ENCODE data around the gene MAPK8IP1.
A peak's percentile ranks its signal among the peaks of the same experiment; 100 is the strongest.
"Not testable (repeated sequence)": the region's sequence is repeated elsewhere in the genome, so short reads cannot be mapped to it uniquely, and the experiment has no call there.

Gene MAPK8IP1

DNA sequence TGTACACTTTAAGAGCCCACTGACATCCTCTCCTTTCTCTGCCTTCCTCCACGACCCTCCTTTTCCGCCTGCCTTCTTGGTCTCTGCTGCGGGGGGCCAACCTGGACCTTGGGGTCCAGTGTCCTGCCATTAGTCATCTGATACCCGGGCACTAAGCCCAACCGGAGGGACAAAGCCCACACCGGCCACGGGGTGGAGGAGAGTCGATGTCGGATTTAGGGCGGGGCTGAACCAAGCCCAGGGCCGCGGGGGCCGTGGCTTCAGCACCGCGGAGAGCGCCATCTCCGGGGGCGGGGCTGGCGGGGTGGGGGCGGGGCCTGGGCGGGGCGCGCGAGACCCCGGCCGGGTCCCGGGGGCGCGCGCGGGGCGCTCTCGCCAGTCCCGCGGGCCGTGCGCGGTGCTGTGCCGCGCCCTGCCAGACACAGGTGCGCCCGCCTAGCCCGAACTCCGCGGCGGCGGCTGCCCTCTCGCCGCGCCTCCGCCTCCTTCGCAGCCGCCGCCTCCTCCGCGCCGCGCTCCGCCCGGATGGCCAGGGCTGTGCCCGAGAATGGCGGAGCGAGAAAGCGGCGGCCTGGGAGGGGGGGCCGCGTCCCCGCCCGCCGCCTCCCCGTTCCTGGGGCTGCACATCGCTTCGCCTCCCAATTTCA lies at the start of gene MAPK8IP1:
MAPK8IP1 (plus strand) TSS at position 378 of the 647 bp plus-strand sequence; CDS start at position 548, 170 bp downstream.
- DNase-seq = peak; percentile 68

DNA sequence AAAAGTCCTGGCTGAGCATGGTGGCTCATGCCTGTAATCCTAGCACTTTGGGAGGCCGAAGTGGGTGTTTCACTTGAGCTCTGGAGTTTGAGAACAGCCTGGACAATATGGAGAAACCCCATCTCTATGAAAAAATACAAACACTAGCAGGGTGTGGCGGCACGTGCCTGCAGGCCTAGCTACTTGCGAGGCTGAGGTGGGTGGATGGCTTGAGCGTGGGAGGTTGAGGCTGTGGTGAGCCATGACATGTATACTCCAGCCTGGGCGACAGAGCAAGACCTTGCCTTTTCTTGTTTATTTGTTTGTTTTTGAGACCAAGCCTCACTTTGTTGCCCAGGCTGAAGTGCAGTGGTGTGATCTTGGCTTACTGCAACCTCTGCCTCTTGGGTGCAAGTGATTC lies 46.2 kb upstream of the MAPK8IP1 start:
- DNase-seq = no peak

DNA sequence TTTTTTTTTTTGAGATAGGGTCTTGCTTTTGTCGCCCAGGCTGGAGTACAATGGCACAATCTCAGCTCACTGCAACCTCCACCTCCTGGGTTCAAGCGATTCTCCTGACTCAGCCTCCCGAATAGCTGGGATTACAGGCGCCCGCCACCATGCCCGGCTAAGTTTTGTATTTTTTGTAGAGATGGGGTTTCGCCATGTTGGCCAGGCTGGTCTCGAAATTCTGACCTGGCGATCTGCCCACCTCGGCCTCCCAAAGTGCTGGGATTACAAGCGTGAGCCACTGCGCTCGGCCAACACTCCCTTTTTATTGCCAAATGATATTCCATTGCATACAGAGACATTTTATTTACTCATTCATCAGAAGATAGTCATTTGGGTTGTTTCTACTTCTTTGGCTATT lies 45.2 kb upstream of the MAPK8IP1 start:
- DNase-seq = not testable (repeated sequence)

DNA sequence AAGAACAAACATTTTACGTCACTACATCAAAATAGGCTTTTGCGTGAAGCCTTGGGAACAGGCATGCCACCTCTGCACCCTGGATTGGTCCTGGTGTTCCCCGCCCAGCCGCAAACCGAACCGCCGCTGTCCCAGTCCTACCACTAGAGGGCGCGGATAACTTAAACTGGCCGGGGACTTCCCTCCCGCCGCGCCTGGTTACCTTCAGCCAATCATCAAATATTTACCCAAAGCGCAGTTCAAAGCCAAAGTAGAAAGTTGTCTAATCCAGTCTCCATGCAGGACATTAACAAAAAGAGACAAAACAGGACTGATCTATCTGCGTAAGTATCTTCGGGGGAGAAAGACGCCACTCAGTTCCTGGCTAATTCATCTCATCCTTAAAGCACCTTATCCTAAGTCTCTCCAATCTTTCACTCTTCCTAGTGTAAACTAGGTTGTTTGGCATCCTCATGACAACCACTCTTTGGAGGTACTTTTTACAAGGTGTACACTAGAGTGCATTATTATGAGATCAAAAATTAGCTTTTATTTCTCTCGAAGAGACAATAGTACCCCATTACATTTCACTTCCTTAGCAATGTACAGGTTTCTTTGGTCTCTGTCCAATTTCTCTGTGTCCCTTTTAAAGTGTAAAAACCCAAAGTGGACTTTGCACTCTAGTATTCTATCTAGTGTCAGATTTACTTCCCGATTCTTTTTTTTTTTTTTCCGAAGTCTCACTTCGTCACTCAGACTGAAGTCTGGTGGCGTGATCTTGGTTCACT lies 42.1 kb upstream of the MAPK8IP1 start:
- peak; percentile 91 for DNase-seq

DNA sequence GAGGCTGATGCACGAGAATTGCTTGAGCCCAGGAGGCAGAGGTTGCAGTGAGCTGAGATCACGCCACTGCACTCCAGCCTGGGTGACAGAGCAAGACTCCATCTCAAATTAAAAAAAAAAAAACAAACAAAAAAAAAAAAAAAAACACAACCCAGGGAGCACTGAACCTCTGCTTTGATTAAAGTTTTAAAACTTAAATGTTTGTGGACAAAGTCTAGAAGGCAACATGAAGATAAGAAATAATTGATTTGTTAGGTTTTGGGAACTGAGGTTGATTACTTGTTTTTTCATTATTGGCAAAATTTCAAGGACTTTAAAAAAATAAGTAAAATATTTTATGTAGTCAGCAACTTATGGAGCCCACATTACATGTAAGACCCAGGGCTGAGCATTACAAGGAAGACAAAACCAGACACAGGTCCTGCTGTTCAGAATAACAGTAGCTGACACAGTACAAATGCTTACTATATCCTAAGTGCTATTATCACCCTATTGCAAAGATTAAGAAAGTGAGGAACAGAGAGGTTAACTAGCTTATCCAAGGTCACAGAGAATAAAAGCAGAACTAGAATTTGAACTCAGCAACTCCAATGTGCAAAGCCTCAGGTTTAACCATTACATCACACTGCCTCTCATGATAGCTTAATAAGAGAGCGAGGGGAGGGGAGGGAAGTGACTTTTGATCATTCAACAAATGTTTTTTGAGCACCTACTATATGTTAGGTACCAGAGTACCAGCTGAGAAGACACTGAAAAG lies 40.5 kb upstream of the MAPK8IP1 start:
- DNase-seq = no peak

DNA sequence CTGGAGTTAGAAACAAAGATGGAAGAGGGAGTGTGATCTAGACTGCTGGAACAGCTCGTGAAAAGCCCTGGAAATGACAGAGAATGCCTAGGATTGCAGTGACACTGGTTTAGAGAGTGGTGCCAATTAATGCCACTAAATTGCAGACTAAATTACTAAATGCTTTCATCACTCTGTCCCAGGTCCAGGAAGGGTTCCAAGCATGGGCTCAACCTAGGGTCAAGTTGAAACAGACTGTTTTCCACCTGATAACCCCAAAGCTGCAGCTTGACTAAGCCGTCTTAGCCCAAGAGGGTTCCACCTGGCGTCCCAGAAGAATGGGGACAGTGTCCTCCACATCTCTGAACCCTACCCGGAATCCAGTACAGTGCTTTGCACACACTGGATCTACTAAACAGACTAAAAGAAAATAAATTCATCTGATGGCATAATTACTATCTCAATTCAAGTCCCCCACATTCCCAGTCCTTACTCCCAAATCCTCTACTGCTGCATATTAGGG lies 39.2 kb upstream of the MAPK8IP1 start:
- DNase-seq = no peak

DNA sequence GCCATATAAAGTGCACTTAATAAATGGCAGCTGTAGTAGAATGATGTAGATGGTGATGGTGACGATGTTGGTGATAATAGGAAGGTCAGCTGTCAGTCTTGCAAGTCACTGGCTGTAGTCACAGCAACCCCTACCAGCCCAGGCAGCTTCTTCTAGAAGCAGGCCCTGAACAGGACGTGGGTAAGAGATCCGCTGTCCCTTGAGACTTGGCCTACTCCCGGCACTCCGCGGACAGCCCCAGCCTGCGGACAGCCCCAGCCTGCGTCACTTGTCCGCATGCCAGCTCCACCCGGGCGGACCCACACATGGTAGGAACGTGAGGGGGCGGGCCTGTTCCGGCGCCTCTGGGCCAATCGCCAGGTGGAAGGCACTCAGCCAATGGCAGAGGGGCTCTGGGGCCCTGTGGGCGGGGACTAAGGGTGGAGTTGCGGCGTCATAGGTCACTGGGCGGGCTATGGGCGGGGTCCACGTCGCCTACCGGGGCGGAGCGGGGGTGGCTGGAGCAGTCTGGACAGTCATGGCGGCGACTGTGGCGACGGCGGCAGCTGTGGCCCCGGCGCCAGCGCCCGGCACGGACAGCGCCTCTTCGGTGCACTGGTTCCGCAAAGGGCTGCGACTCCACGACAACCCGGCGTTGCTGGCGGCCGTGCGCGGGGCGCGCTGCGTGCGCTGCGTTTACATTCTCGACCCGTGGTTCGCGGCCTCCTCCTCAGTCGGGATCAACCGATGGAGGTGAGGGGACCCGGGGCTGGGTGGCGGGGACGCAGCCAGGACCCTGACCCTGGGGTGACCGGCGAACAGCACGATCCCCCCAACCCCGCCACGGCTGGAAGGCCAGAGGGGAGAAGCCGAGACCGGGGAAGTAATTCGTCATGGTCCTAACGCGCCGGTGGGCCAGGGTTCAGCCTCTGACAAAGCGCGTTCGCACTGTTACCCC lies 38.2 kb upstream of the MAPK8IP1 start, which contains the start of gene CRY2:
CRY2 (plus strand) TSS at position 502 of the 937 bp plus-strand sequence; CDS start at position 518, 16 bp downstream.
- DNase-seq = peak; percentile 98

DNA sequence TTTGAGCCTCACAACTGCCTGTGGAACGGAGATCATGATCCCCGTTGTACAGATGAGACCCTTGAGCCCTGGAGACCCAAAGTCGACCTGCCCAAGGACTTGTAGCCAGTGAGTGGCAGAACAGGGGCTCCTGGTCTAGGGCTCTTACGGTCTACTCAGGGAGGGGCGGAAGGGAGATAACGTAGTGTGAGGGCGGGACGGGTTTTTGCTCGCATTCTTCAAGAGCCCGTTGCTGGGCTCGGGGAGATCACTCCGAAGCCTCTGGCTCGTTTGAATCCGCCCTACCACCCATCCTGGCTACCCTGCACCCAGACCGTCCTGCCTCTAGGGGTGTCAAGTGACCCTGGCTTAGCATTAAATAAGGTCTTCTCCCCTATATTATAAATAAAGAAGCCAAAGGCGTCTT lies 37.5 kb upstream of the MAPK8IP1 start:
- no peak for DNase-seq

DNA sequence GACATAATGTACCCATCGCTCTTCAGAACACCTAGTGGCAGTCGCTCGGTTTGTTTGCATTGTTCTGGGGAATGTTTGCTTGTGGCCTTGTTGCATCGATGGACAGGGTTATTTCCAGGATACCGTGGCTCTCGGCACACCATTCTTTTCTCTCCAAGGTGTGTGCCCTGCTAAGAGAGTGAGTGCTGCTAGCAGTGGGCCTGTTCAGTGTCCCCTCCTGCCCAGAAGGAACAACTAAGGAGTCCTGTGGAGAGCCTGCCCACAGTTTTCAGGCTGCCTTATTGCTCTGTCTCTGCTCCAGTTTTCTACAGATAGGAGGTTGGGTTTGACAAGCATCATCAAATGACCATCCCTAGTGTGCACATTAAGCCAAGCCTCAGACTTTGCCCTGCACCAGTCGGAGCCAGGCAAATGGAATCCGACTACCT lies 36.8 kb upstream of the MAPK8IP1 start:
- DNase-seq = no peak

DNA sequence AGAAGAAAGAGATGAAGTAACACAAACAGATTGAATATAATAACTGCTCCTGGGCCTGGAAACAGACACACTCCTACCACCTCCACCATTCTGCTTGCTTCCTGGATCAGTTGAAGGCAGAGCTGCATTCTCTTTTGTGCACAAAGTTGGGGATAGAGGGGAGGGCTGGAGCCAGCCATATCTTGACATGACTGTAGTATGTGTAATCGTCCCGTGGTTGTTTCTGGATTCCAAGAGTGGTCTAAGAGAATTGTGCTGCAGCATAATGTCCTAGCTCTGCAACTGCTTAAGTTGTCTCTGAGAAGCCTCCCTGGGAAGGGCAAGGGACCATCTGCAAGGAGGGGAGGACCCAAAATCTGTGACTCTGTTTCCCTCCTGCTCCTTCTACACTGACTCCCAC lies 35.0 kb upstream of the MAPK8IP1 start:
- no peak for DNase-seq

DNA sequence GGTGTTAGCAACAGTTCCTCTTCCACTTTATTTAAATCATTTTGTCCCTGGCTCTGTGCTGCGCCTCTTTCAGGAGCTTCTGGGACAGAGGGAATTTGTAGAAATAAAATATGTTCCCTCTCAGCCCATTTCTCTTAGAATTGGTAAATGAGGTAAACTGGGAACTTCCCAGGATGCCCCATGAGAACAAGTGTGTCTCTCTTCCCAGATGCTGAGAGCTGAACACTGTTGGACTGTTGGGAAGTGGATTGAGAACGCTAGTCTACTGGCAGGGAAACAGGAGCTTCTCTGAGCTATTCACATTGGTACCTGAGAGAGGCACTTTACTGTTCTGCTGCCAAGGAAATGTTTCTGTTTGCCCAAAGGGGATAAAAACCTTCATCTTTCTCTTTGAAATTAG lies 34.2 kb upstream of the MAPK8IP1 start:
- DNase-seq = no peak

DNA sequence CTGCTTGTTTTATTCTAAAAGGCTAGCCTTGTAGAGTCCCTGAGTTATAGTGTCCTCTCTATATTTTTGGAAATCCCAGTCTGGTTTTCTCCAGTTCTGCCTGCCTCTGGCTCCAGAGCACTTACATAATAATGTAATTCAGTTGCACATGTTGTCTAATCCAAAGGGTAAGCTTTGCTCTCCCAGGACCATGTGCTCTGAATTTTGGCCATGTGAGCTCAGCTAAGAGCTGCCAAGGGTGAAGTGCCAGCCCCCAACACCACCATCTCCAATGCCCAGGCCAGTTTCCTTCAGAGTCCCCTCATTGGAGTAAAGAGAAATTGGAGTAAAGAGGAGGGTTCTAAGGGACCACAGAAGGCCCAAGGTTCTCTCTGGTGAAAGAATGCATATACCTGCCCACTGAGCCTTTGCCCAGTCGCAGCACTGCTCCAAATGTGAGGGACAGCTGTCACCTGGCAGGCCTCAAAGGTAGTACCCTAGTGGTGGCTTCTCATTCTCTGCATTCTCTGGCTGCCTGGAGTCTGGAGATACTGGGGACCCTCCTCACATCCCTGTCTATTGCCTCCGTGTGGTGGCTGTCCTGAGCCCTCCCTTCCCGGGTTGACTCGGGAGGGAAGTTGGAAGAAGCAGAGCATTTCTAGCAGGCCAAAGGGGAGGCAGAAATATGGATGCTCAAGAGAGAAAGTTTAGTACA lies 33.3 kb upstream of the MAPK8IP1 start:
- no peak for DNase-seq

DNA sequence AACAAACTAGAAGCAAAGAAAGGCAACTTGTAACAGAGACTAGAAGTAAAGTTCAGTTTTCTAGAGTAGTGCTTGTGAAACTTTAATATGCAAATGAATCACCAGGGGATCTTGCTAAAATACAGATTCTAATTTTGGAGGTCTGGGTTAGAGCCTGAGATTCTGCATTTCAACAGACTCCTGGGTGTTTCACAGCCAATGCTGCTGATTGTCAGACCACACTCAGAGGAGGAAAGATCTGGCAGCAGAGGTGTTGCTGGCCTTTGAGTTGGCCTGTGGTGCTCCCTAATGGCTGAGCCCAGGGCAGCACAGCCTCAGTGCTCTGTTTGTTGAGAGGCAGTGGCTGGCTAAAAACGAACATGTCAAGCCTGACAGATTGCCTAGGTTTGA lies 32.7 kb upstream of the MAPK8IP1 start:
- DNase-seq = no peak

DNA sequence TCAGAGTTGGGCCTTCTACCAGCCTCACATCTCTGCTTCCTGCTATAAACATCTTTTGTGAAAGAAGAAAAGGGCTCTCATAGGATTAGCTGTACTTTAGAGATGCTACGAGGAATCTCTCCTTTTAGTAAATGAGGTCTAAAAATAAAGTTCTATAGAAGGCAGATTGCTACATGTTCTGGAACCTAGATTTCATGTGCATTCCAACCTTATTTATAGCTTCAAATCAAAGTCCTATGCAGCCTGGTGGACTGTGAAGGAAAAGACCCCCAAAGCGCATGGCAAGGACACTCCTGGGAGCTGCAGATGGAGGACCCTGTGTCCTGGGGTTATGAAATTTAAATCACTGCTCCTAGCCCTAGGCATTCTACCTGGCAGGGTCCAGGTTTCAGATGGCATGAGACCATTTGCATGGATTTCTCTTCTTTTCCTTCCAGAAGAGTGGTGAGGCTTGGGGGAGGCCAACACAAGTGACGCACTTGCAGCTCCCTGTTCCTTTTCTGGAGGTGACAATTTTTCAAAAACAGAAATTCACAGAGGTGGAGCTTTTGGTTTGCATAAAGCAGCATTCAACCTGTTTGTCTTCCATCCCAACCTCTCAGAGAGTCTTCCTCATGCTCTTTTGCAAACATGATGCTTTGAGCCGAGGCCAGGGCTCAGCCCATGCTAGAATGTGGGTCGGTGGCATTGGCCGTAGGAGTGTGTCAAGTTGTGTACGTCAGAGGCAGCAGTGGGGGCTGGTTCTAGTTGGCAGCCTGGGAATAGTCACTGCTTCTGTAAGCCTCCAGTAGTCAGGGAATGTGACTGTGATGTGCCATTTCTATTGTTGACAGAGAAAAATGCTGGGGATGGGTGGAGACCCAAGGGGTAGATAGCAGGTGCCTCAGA lies 31.9 kb upstream of the MAPK8IP1 start:
- DNase-seq = no peak

DNA sequence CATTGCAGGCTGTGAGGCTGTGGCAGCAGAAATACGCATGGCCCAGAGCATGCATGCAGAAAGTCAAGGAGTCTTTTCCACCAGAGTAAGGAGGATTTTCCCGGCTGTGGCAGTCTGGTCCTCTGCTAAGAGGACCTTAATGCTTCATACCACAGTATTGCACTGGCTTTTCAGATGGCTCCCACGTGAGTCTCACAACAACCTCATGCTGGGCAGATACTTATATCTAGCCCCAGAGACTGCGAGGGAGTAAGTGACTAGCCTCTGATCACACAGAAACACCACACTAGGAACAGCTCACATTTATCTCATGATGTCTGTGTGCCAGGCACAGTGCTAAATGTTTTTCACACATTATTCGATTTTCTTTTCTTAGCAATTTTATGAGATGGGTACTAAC lies 30.1 kb upstream of the MAPK8IP1 start:
- DNase-seq = no peak

DNA sequence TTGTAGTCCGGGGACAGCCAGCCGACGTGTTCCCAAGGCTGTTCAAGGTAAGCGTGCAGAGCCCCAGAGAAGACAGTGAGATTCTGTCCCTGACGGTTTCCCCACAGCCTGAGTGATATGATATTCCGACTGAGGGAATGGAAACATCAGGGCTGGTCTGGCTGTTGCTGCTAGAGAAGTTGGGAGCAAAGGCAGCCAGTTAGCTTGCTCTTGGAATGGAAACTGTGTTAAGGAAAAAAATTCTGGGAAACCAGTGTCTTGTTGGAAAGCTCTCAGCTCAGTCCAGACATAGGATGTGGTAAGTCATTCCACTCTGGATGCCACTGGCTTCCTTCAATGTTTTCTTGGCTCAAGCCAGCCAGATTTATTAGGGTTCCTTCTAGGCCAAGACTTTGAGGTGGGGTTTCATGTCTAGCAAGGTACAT lies 29.4 kb upstream of the MAPK8IP1 start:
- no peak for DNase-seq

DNA sequence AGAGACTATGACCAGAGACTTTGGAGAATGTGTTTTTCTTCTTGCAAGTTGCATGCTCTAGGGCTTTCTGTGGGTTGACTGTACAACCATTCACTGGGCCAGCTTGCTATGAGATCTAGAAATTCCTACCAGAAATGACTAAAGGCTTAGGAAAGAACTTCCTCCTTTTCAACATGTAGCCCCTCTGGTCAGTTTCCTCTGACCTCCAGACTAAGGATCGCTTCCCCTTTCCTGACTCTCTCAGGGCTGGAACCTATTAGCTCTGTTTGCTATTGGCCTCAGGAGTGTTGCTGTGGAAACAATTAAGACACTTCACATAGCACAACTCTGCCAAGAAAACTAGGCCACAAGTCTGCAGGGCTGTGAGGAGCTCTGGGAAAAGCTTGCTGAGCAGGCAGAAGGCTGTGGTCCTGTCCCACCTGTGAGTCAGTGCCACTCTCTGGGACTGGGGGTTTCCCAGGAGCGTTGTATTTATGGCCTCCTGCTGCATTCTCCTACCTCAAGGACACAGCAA lies 27.4 kb upstream of the MAPK8IP1 start:
- peak; percentile 66 for DNase-seq

DNA sequence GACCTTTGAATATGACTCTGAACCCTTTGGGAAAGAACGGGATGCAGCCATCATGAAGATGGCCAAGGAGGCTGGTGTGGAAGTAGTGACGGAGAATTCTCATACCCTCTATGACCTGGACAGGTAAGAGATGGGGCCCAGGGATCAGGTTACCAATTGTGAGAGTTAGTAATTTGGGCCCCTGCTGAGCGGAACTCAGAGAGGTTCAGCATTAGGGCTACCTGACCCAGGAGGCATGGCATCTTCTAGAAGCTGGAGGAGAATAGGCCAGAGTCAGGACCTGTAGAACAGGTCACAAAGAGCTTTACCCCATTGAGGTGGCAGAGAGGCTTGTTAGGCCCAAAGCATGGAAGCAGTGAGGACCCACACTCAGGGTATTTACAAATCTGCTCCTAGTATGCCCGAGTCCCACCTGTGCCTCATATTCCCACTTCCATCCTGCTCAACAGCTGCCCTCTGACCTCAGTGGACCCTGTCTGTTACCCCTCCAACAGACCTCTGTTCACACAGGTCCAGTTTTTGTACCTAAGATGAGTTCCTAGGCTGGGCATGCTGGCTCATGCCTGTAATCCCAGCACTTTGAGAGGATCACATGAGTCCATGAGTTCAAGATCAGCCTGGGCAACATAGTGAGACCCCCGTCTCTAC lies 26.6 kb upstream of the MAPK8IP1 start:
- peak; percentile 7 for DNase-seq

DNA sequence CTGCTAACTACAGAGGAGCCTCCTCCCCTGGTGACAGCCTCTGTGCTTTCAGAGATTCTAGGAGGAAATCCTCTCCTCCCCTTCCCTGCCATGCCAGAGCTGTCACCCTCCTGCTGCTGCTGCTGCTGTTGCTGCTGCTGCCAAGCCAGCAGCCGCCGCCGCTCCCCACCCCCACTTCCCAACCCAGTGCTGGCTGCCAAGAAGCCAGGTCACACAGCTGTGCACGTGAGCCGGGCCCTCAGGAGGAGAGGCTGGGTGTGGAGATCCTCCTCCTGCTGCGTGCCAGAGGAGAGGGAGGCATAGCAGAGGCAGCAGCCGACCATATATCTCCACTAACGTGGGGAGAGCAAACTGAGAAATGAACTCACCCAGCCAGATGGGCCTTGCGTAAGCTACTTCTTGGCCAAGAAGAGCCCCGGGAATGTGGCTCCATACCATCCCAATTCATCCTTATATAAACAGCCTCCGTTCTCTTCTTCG lies 25.8 kb upstream of the MAPK8IP1 start:
- peak; percentile 82 for DNase-seq

DNA sequence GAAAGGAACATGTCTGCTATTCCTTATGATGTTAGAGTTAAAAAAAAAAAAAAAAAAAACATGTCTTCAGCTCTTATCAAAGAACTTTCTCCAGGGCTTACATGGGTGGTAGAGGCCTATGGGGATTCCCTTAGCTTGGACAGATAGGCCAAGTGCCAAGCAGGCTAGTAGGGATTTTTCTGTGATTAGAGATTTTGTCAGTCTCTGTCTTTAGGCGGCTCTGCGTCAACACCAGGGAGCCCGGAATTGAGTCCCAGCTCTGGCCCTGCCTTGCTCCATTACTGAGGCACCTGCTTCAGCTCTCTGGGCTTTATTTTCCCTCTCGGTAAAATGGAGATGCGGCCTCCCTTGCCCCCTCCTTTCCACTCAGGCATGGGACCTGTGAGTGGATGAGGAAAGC lies 25.1 kb upstream of the MAPK8IP1 start:
- peak; percentile 2 for DNase-seq

All from retina (tissue), 1 donor.